Ovary (tissue), 3 donors: ENCODE data around the gene PNMA8A.

Experiments
- EP300 ChIP-seq: sonication (generic); formaldehyde crosslinking; IDR thresholded peaks from one replicate; pipeline ENCODE4 v1.6.1; 2017; ENCODE audit warnings: antibody characterized with exemption
- TF ChIP-seq, protein P1 (sequence below), 3 donors: fragments of 450-650 bp in 2 of 3; fragments of 200-600 bp in 1 of 3; IDR thresholded peaks; one replicate each; pipeline versions ENCODE4 v1.5.1 to v1.8.0; 2016 to 2022; ENCODE audit warnings: antibody characterized with exemption in 3 of 3, mild to moderate bottlenecking in 1 of 3
- donor health status: DM: no; HTN: no; CAD: no.

DNA sequence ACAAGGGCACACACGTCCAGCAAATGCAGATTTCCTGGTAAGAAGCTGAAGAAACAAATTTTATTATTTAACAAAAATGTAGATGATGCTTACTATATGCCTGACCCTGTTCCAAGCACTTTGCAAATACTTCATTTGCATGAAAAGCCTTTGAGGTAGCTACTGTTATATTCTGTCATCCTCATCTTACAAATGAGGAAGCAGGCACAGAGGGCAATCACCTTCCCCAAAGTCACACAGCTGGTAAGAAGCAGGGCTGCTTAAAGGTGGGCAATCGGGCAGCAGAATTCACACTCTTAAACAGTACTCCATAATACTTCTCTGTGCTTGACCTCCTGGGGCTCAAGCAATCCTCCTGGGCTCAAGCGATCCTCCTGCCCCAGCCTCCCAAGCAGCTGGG, 24.4 kb downstream of the PNMA8A start:
- TF ChIP-seq, protein P1, sequence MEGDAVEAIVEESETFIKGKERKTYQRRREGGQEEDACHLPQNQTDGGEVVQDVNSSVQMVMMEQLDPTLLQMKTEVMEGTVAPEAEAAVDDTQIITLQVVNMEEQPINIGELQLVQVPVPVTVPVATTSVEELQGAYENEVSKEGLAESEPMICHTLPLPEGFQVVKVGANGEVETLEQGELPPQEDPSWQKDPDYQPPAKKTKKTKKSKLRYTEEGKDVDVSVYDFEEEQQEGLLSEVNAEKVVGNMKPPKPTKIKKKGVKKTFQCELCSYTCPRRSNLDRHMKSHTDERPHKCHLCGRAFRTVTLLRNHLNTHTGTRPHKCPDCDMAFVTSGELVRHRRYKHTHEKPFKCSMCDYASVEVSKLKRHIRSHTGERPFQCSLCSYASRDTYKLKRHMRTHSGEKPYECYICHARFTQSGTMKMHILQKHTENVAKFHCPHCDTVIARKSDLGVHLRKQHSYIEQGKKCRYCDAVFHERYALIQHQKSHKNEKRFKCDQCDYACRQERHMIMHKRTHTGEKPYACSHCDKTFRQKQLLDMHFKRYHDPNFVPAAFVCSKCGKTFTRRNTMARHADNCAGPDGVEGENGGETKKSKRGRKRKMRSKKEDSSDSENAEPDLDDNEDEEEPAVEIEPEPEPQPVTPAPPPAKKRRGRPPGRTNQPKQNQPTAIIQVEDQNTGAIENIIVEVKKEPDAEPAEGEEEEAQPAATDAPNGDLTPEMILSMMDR (IDR thresholded peaks at IDR 0.05): no peak
- no peak for TF ChIP-seq EP300
